Trophoblast cell (in vitro differentiated cells and primary cell): ENCODE data around the gene HNRNPA1.
A peak's percentile ranks its signal among the peaks of the same experiment; 100 is the strongest.
"Not testable (repeated sequence)": the region's sequence is repeated elsewhere in the genome, so short reads cannot be mapped to it uniquely, and the experiment has no call there.

Experiments used
- DNase-seq, 2 donors: peaks; one replicate each; pipeline ENCODE4 v3.0.0-alpha.2; 2016
- H2AFZ ChIP-seq: 2 replicates; pipeline ENCODE4 v1.6.1; 2013; ENCODE audit warnings: low read length, moderate library complexity, mild to moderate bottlenecking; ENCODE audit not compliant: insufficient read depth, poor library complexity
- H2AK5ac ChIP-seq: 2 replicates; pipeline ENCODE4 v1.6.1; 2013; ENCODE audit warnings: mild to moderate bottlenecking, low read length
- H2BK120ac ChIP-seq: 2 replicates; pipeline ENCODE4 v1.6.1; 2013; ENCODE audit warnings: low read length, mild to moderate bottlenecking, moderate library complexity; ENCODE audit not compliant: insufficient read depth, poor library complexity
- H2BK12ac ChIP-seq: 2 replicates; pipeline ENCODE4 v1.6.1; 2013; ENCODE audit warnings: mild to moderate bottlenecking, low read length, moderate library complexity
- H2BK5ac ChIP-seq: 2 replicates; pipeline ENCODE4 v1.6.1; 2013; ENCODE audit warnings: low read length, low read depth, moderate library complexity, mild to moderate bottlenecking; ENCODE audit not compliant: poor library complexity
- H3K14ac ChIP-seq: 2 replicates; pipeline ENCODE4 v1.6.1; 2013; ENCODE audit warnings: mild to moderate bottlenecking, low read length
- H3K18ac ChIP-seq: 2 replicates; pipeline ENCODE4 v1.6.1; 2013; ENCODE audit warnings: mild to moderate bottlenecking, low read length
- H3K23ac ChIP-seq: 2 replicates; pipeline ENCODE4 v1.6.1; 2013; ENCODE audit warnings: low read length
- H3K27ac ChIP-seq: 2 replicates; pipeline ENCODE4 v1.5.1; 2013; ENCODE audit warnings: low read depth, mild to moderate bottlenecking, inconsistent platforms, low read length, moderate library complexity
- H3K27me3 ChIP-seq: 2 replicates; pipeline ENCODE4 v1.6.1; 2013; ENCODE audit warnings: inconsistent platforms, mild to moderate bottlenecking, low read length, moderate library complexity; ENCODE audit not compliant: insufficient read depth
- H3K36me3 ChIP-seq, 2 experiments: 1 replicate in 1 of 2; 2 replicates in 1 of 2; pipeline ENCODE4 v1.6.1; 2013; ENCODE audit warnings: low read length in 2 of 2, mild to moderate bottlenecking in 2 of 2, moderate library complexity in 1 of 2; ENCODE audit not compliant: insufficient read depth in 2 of 2, control insufficient read depth in 1 of 2
- H3K4ac ChIP-seq: 2 replicates; pipeline ENCODE4 v1.6.1; 2013; ENCODE audit warnings: low read depth, mild to moderate bottlenecking, low read length, moderate library complexity
- H3K4me1 ChIP-seq, 2 experiments: 1 replicate in 1 of 2; 2 replicates in 1 of 2; pipeline ENCODE4 v1.6.1; 2013; ENCODE audit warnings: low read length in 2 of 2, mild to moderate bottlenecking in 2 of 2, moderate library complexity in 1 of 2; ENCODE audit not compliant: insufficient read depth in 2 of 2, control insufficient read depth in 1 of 2
- H3K4me2 ChIP-seq: 2 replicates; pipeline ENCODE4 v1.6.1; 2013; ENCODE audit warnings: inconsistent platforms, mild to moderate bottlenecking, low read length, moderate library complexity
- H3K4me3 ChIP-seq: 2 replicates; pipeline ENCODE4 v1.5.1; 2013; ENCODE audit warnings: mild to moderate bottlenecking, low read depth, low read length, inconsistent platforms
- H3K79me1 ChIP-seq: one replicate; pipeline ENCODE4 v1.6.1; 2013; ENCODE audit warnings: low read length
- H3K79me2 ChIP-seq: 2 replicates; pipeline ENCODE4 v1.6.1; 2013; ENCODE audit warnings: low read length, mild to moderate bottlenecking; ENCODE audit not compliant: control insufficient read depth, insufficient read depth, poor library complexity
- H3K9ac ChIP-seq: 2 replicates; pipeline ENCODE4 v1.6.1; 2013; ENCODE audit warnings: mild to moderate bottlenecking, low read length
- H3K9me3 ChIP-seq: 2 replicates; pipeline ENCODE4 v1.6.1; 2013; ENCODE audit warnings: low read depth, mild to moderate bottlenecking, control low read depth, inconsistent platforms, low read length; ENCODE audit not compliant: insufficient read depth
- H4K12ac ChIP-seq: 2 replicates; pipeline ENCODE4 v1.6.1; 2013; ENCODE audit warnings: low read depth, mild to moderate bottlenecking, low read length, moderate library complexity
- H4K8ac ChIP-seq: 2 replicates; pipeline ENCODE4 v1.6.1; 2013; ENCODE audit warnings: low read depth, mild to moderate bottlenecking, low read length, moderate library complexity
- H4K91ac ChIP-seq: one replicate; pipeline ENCODE4 v1.6.1; 2013; ENCODE audit warnings: low read depth, mild to moderate bottlenecking, low read length, moderate library complexity
- WGBS: extraction: QIAGEN DNeasy Blood & Tissue Kit; methylation state at CpG from one replicate; pipeline ENCODE4 v1.1.7; 2013; ENCODE audit warnings: missing lambda C conversion rate; ENCODE audit not compliant: insufficient read length, insufficient coverage; ENCODE audit errors: extremely low coverage; 5-methylcytosine and 5-hydroxymethylcytosine counted together

The HNRNPA1 gene

GRCh38 chr12:54304187-54304810, 23.8 kb downstream of the HNRNPA1 start:
- H3K79me1 ChIP-seq, result peaks cover 5% of the 10 kb centered on the region
- no peak overlapping the region for H2AFZ ChIP-seq
- no CpG with 5 or more reads among the region's 12 CpGs for WGBS
- H3K27ac ChIP-seq, result no peak overlapping the region
- no peaks in the 10 kb centered on the region for H3K79me2 ChIP-seq
- no peak overlapping the region for H3K14ac ChIP-seq
- H3K18ac ChIP-seq, result no peak overlapping the region
- no peak overlapping the region for H3K9ac ChIP-seq
- no peak overlapping the region for H3K4me2 ChIP-seq
- DNase-seq, result peak; percentile 89 to 92
- H3K9me3 ChIP-seq, result no peaks in the 10 kb centered on the region
- no peaks in the 10 kb centered on the region for H3K36me3 ChIP-seq
- no peak overlapping the region for H3K23ac ChIP-seq
- H2BK5ac ChIP-seq, result no peak overlapping the region
- H4K12ac ChIP-seq, result no peak overlapping the region
- no peak overlapping the region for H3K4me3 ChIP-seq
- no peaks in the 10 kb centered on the region for H3K27me3 ChIP-seq
- H2BK120ac ChIP-seq, result no peak overlapping the region
- H3K4ac ChIP-seq, result no peak overlapping the region
- H4K91ac ChIP-seq, result no peak overlapping the region
- H2AK5ac ChIP-seq, result no peak overlapping the region
- peak overlapping the region; percentile 53 for H4K8ac ChIP-seq
- no peak overlapping the region for H2BK12ac ChIP-seq
- H3K4me1 ChIP-seq, result peaks cover 18 to 19% of the 10 kb centered on the region in 2 experiments

- Histone ChIP-seq H4K91ac (no peak overlapping the region), H3K4ac (no peak overlapping the region), H3K4me1 (peaks cover 5% of the 10 kb centered on the region in 2 experiments), H3K36me3 (no peaks in the 10 kb centered on the region), H2BK120ac (no peak overlapping the region), H4K8ac (no peak overlapping the region), H3K14ac (no peak overlapping the region), H3K18ac (no peak overlapping the region), H2AK5ac (no peak overlapping the region), H4K12ac (no peak overlapping the region), H3K4me3 (no peak overlapping the region), H3K27me3 (no peaks in the 10 kb centered on the region), H3K27ac (no peak overlapping the region), H3K79me2 (no peaks in the 10 kb centered on the region), H3K9ac (no peak overlapping the region), H3K9me3 (no peaks in the 10 kb centered on the region), H3K4me2 (no peak overlapping the region), H2BK5ac (no peak overlapping the region), H2AFZ (no peak overlapping the region), H2BK12ac (no peak overlapping the region), H3K23ac (no peak overlapping the region), H3K79me1 (peaks cover 2% of the 10 kb centered on the region)
- WGBS, result no CpG with 5 or more reads among the region's 8 CpGs
- DNase-seq, result no peak
These were observed 26.6 kb downstream of the HNRNPA1 start for GRCh38 chr12:54306925-54307741.

DNA sequence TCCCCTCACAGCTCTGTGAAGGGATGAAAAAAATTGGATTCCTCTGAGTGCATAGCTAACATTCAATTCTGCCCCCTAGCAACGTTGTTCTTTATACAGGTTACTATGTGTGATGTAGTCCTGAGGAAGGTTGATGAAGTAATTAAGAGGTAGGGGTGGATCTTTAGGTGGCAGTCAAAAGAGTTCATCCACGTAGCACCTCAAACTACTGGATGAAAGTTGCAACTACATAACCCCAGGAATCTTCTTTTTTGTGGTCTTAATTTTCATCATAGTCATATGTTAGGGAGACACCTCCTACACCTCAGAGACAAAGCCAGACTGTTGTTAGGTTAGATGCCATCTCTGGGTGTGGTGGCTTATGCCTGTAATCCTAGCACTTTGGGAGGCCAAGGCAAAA, 30.5 kb downstream of the HNRNPA1 start:
- WGBS, result no CpG with 5 or more reads among the region's 2 CpGs
- Histone ChIP-seq H2AFZ (no peak overlapping the region), H4K12ac (no peak overlapping the region), H2AK5ac (no peak overlapping the region), H2BK120ac (no peak overlapping the region), H3K36me3 (no peaks in the 10 kb centered on the region), H3K4me3 (no peak overlapping the region), H4K91ac (no peak overlapping the region), H3K18ac (no peak overlapping the region), H3K79me1 (no peaks in the 10 kb centered on the region), H2BK12ac (no peak overlapping the region), H2BK5ac (no peak overlapping the region), H3K27ac (no peak overlapping the region), H3K14ac (no peak overlapping the region), H3K9me3 (no peaks in the 10 kb centered on the region), H3K27me3 (no peaks in the 10 kb centered on the region), H3K23ac (no peak overlapping the region), H3K4ac (no peak overlapping the region), H3K79me2 (no peaks in the 10 kb centered on the region), H4K8ac (no peak overlapping the region), H3K9ac (no peak overlapping the region), H3K4me2 (no peak overlapping the region), H3K4me1 (no peaks in the 10 kb centered on the region)
- peak in 1 of 2 donors; percentile 36 for DNase-seq

DNA sequence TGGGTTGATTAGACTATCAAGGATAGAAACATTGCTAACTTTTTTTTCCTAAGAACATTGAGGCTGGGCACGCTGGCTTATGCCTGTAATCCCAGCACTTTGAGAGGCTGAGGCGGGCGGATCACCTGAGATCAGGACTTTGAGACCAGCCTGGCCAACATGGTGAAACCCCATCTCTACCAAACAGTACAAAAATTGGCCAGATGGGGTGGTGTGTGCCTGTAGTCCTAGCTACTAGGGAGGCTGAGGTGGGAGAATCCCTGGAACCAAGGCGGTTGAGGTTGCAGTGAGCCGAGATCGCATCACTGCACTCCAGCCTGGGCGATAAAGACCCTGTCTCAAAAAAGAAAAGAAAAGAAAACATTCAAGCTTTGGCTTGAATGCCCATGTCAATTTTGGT, 31.8 kb downstream of the HNRNPA1 start:
- not testable (repeated sequence) for H4K91ac ChIP-seq, DNase-seq, H3K36me3 ChIP-seq, H3K4ac ChIP-seq, H3K18ac ChIP-seq, H3K79me1 ChIP-seq, H3K27ac ChIP-seq, H4K12ac ChIP-seq, H3K23ac ChIP-seq, H2BK12ac ChIP-seq, H2AFZ ChIP-seq, H2AK5ac ChIP-seq, H3K9me3 ChIP-seq, H2BK5ac ChIP-seq, H3K4me1 ChIP-seq, H3K4me2 ChIP-seq, H3K27me3 ChIP-seq, H3K9ac ChIP-seq, H3K14ac ChIP-seq, H3K4me3 ChIP-seq, H3K79me2 ChIP-seq, H4K8ac ChIP-seq, H2BK120ac ChIP-seq
- no CpG with 5 or more reads among the region's 7 CpGs for WGBS
